Esophagus squamous epithelium (tissue), 4 donors: Measurements from ENCODE around the gene AAGAB.
A peak's percentile ranks its signal among the peaks of the same experiment; 100 is the strongest.

ENCODE experiments used
- CTCF ChIP-seq, 6 experiments: fragments of 450-650 bp in 4 of 6; fragments of 200-600 bp in 2 of 6; sonication (generic) in 2 of 6; IDR thresholded peaks; one replicate each; pipeline ENCODE4 v1.5.1; 2016 to 2019; ENCODE audit warnings: antibody characterized with exemption in 6 of 6, mild to moderate bottlenecking in 4 of 6, moderate library complexity in 4 of 6
- POLR2A ChIP-seq, 4 donors: fragments of 450-650 bp; IDR thresholded peaks; one replicate each; pipeline ENCODE4 v1.6.1; 2017; ENCODE audit warnings: antibody characterized with exemption in 4 of 4, mild to moderate bottlenecking in 4 of 4, moderate library complexity in 3 of 4

GRCh38 chr15:67174864-67175573 is 79.4 kb downstream of the AAGAB start:
- TF ChIP-seq CTCF (IDR thresholded peaks at IDR 0.05) (no peak), POLR2A (IDR thresholded peaks at IDR 0.05) (peak in 1 of 4 donors; percentile 29)
